ENCODE results near the gene PMEPA1.
A peak's percentile ranks its signal among the peaks of the same experiment; 100 is the strongest.

The PMEPA1 gene

DNA sequence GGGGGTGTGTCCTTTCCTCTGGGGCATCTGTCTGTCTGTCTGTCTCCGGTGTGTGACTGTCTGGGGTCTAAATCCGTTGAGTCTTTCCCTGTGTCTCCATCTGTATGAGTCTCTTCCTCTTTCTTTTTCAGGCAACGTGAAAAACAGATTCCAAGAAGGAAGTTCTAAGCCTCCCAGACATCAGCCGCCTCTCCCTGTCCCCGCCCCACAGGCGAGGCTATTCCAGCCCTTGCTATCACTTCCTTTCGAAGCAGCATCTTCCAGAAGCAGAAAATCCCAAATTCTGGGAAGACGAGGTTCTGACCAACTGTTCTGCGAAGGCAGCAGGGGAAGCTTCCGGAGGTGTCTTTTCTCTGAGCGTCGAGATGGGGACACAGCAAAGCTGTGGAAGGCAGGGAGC, 34.0 kb downstream of the PMEPA1 start:
- DNase-seq, result no peak

DNA sequence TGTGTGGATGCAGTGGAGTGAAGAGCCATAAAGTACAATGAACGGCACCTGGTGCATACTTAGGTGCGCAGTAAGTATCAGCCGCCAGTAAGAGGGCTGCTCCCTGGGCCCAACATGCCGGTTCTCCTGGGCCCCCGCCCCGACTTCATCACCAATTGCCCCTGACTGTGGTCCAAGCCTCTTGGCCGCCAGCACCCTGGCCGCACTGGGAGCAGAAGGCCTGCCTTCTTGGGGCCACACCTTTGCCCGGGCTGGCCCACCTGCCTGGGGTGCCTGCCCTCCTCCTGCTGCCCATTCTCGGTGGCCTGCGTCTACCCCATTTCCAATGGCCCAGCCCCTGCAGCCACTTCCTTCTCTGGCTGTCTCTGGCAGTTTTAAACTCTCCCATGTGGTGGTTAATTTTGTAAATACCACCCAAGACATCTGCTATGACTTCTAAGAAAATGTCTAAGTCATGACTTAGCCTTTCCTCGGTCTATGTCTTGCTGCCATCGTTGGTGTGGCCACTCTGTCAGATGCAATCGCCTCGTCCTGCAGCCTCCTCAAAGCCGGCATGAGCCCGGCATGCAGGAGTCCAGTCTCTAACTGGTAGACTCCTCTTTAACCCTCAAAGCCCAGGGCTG, 36.8 kb downstream of the PMEPA1 start:
- DNase-seq, result no peak

GRCh38 chr20:57672164-57672563, 37.7 kb downstream of the PMEPA1 start:
- peak; percentile 58 for DNase-seq

DNA sequence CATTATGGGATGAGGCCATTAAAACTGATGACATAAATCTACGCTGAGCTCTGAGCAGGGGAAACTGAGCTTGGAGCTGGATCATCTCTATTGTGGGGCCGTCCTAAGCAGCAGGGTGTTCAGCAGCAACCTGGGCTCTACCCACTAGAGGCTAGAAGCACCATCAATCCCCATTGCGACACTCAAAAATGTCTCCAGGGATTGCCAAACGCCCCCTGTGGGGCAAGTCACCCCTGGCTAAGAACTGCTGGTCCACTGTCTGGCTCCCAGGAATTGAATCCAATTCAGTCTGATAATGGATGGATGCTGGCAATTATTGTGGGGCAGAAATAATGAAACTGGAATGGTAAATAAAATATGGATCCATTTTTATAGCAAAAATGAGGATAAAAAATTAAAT, 38.2 kb downstream of the PMEPA1 start:
- DNase-seq, result no peak

GRCh38 chr20:57671072-57671391, 38.8 kb downstream of the PMEPA1 start:
- no peak for DNase-seq

GRCh38 chr20:57670288-57671071, 39.3 kb downstream of the PMEPA1 start:
- DNase-seq, result no peak

DNA sequence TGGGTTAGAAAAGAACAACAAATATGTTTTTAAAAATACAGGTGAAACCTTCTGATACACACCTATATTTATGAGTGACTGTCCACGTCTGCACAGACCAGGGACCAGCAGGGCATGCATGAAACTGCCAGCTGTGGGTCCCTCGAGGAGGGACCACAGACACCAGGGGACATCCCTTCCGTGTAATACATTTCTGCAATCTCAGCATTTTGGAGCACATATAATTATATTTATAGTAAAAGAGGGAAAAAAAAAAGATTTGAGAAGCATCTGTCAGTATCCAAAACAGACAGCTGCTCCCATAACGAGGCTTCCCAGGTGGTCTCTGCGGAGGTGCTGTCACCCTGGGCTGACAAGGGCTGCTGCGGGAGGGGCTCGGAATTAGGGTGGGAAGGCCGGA, 40.2 kb downstream of the PMEPA1 start:
- DNase-seq, result no peak

GRCh38 chr20:57667924-57668782, 41.7 kb downstream of the PMEPA1 start:
- no peak for DNase-seq

GRCh38 chr20:57667388-57667787, 42.4 kb downstream of the PMEPA1 start:
- DNase-seq, result no peak

DNA sequence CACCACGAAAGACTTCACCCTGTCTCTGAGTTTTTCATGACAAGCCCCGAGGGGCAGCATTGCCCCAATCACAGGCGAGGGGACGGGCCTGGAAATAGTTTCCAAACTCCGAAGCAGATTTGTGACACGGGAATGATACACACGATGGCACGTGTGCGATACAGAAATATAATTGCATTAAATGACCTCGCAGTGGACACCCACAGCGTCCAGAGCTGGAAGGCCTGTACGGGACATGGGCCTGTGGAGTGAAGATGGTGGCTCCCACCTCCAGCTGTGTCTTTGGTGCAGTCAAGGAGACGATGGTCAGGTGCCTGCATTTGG, 43.0 kb downstream of the PMEPA1 start:
- no peak for DNase-seq

DNA sequence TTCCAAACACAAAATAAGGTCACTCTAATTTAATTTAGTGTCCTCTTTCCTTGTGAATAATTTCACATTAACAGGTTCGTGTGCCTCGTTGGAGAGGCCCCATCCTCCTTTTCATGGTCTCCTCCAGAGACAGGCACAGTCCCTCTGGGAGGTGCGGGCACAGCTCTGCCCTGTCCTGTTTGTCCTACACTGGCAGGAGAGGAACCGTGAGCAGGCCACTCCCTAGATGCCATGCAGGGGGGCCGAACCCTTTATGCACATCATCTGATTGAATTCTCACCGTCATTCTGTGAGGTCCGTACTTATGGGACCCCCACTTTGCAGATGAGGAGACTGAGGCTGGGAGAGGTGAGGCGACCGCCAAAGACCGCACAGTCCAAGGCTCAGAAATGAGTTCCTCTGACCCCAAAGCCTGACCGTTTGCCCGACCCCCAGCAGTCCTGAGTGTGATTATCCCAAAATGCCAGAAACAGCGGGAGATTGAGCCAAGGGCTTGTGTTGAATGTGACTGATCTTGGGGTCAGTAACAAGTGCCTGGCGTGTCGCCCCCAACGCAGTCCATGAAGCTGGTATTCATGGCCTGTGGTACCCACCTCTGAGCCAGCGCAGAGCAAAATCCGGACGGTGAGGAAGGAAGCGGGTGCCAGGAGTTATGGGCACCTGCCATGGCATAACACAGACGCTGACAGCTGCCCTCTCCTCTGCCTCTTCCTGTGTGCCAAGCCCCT, 43.5 kb downstream of the PMEPA1 start:
- no peak for DNase-seq

- DNase-seq, result no peak
These were observed 44.2 kb downstream of the PMEPA1 start for GRCh38 chr20:57665589-57665971.

DNA sequence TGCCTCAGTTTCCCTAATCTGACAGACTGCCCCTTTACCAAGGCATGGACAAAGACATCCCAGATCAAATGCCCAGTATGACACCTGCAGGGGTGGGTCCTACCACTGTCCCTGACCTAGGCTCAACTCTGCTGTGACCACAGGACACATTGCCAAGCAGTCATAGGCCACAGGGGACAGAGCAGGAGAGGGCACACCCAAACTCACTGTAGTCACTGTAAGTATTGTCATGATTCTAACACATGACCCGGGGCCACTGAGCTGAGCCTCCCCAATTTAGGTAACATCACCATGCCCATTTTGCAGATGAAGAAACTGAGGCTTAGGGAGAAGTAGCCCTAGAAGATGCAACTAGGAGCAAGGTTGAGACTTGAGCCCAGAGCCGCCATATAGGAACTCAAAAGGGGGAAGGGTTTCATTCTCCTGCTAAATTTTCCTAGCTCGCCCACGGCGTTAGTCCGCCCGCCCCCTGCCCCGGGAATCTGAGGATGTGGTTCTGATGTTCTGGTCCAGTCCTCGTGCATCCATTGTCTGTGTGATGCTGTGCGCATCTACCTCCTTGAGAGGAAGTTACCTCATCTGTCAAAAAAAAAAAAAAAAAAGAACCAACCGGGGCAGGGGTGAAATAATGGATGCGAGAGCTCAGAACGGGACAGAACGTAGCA, 44.8 kb downstream of the PMEPA1 start:
- DNase-seq, result no peak

GRCh38 chr20:57664476-57664875, 45.3 kb downstream of the PMEPA1 start:
- DNase-seq, result no peak

DNA sequence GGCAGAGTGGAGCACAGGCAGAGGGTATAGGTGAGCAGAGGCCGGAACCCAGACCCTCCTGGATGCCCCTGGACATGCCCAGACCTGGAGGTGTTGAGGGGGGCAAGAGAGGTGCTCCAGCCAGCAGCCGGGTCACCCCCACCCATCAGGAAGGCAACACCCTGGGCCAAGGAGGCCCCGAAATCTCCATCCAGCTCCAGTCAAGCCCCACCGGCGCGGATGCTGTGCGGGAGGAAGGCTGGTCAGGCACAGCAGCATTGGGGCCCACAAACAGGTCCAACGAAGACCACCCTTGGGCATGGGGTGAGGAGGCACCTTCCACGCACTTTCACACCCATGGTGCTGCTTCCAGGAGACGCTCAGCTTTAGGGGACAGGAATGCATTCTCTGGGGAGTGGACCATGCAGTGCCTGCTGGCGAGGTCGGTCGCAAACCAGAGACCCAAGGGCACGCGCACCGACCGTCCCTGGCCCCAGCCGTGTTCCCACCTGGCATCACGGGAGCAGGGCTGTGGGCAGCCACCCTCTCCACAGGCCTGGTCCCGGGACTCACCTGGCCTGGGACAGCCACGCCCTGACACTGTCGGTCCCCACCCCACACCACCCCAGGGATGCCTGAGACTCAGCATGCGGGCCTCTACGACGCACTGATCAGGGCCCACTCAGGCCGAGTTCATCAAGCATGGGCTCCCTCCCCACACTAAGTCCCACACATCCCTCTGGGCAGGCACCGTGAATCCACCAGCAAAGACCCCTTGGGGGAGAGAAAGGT, 45.9 kb downstream of the PMEPA1 start:
- DNase-seq, result no peak

DNA sequence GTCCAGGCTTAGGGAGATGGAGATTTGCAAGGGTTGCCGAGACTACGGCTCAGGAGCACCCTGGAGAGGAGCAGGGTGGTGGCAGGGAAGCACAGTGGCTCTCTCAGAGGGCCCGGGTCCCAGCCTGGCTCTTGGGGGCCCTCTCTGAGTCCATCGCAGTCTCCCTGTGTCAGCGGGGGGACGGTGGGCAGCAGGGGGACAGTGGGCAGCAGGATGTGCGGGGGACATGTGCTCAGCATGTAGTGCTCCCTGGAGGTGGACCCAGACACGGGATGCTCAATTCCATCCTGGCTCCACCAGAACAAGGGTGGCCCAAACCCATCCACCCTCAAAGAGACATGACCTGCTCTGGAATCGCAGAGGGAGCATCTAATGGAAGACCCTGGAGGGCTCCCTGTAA, 46.6 kb downstream of the PMEPA1 start:
- no peak for DNase-seq

- no peak for DNase-seq
These were observed 47.2 kb downstream of the PMEPA1 start for GRCh38 chr20:57662456-57663240.

DNA sequence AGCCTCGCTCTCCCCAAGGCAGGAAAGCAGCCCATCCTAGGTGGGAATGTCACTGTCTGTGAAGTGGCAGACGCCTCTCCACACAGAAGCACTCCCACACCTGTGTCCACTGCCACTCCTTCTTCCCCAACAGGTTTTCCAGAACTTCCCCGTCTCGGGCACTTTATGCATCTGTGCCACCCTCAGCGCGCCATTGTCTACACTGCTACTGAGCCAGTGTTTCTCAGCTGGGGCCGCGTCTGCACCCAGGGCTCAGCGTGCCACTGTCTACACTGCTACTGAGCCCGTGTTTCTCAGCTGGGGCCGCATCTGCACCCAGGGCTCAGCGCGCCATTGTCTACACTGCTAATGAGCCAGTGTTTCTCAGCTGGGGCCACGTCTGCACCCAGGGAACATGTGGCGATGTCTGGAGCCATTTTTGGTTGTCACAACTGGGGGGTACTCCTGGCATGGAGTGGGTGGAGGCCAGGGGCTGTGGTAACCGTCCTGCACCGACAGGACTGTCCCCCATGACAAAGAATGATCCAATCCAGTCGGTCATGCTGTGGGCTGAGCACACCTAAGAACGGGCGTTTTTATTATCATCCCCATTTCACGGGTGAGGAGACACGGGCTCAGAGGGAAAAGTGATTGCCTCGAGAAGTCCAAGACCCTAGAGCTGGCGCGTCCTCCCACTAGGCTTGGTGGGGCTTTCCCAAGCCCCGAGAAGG, 47.9 kb downstream of the PMEPA1 start:
- no peak for DNase-seq

DNA sequence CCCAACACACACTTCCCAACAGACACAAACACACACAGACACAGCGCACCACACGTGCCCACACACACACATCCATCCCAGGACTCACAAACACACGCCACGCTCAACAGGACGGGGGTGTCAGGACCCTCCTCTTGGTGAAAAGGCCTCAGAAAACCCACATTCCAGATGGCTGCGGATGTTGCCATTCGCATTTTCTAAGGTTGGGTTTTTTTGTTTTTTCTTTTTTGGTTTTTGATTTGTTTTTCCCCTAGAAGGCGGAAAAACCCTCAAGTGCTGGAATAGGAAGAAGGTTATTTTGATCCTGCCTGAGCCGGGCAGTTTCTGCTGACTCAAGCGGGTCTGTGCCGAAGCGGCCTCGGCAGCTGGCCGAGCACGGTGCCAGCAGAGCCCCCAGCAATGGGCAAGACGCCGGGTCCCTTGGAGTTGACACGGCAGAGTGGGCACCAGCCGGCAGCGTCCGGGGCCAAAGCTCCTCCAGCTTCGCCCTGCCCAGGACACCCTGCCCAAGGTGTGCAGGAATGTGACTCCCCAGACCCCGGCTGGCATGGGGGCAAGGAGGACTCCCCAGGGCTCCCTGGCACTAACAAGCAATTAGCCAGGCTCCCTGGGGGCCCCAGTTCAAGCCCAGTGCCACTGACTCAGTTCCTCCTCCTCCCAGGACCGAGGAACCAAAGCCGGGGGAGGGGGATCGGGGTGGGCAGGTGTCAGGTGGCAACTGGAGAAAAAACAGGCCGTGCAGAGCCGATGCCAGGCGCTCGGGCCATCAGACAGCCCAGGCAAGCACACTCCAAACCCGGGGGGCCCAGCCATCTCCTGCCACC, 48.7 kb downstream of the PMEPA1 start:
- no peak for DNase-seq
